ENCODE results near the gene PTPRM. TPM values are rescaled to one million over a fixed set of nuclear protein-coding genes. Genes with fewer than 3 reads are reported as not detected.

Gene PTPRM
- total and polyA plus RNA-seq, 3 donors from 2014 or later: 76.4 to 101 (median 94.6) TPM

GRCh38 chr18:7899078-7899477 lies 332.0 kb downstream of the PTPRM start:
- Histone ChIP-seq H3K27me3 (no peaks in the 10 kb centered on the region), H3K27ac (no peak overlapping the region), H3K4me1 (no peaks in the 10 kb centered on the region), H3K36me3 (ENCODE audit: low read depth, missing control alignments) (no peaks in the 10 kb centered on the region), H3K4me3 (no peak overlapping the region), H3K9me3 (no peaks in the 10 kb centered on the region)
- WGBS, 2 donors: 93 to 94% methylated on average over 5 of the region's 5 CpGs
- TF ChIP-seq POLR2A (IDR thresholded peaks at IDR 0.05): no peak
- no peak for TF ChIP-seq CTCF (IDR thresholded peaks at IDR 0.05)
- intact Hi-C loops (cut with DNase I; ENCODE audit: low total_unique reads): no loop called here
- no peak for DNase-seq

GRCh38 chr18:7900091-7900490 lies 333.0 kb downstream of the PTPRM start:
- H3K4me1 ChIP-seq: no peaks in the 10 kb centered on the region
- intact Hi-C loops (cut with DNase I; ENCODE audit: low total_unique reads): no loop called here
- H3K4me3 ChIP-seq: no peak overlapping the region
- 91% methylated on average over 5 of the region's 5 CpGs for WGBS, 2 donors
- no peak for TF ChIP-seq CTCF (IDR thresholded peaks at IDR 0.05)
- TF ChIP-seq POLR2A (IDR thresholded peaks at IDR 0.05): no peak
- DNase-seq: no peak
- H3K36me3 ChIP-seq (ENCODE audit: low read depth, missing control alignments): no peaks in the 10 kb centered on the region
- H3K27me3 ChIP-seq: no peaks in the 10 kb centered on the region
- no peaks in the 10 kb centered on the region for H3K9me3 ChIP-seq
- H3K27ac ChIP-seq: no peak overlapping the region

- no peak for TF ChIP-seq POLR2A (IDR thresholded peaks at IDR 0.05)
- TF ChIP-seq CTCF (IDR thresholded peaks at IDR 0.05): no peak
- DNase-seq: no peak
- intact Hi-C loops (cut with DNase I; ENCODE audit: low total_unique reads): no loop called here
- Histone ChIP-seq H3K4me1 (no peaks in the 10 kb centered on the region), H3K9me3 (no peaks in the 10 kb centered on the region), H3K27ac (no peak overlapping the region), H3K36me3 (ENCODE audit: low read depth, missing control alignments) (no peaks in the 10 kb centered on the region), H3K4me3 (no peak overlapping the region), H3K27me3 (no peaks in the 10 kb centered on the region)
- WGBS, 2 donors: 91 to 94% methylated on average over 1 of the region's 1 CpG
These were observed 334.5 kb downstream of the PTPRM start for GRCh38 chr18:7901657-7902056.

- DNase-seq: no peak
- no peak overlapping the region for H3K27ac ChIP-seq
- intact Hi-C loops (cut with DNase I; ENCODE audit: low total_unique reads): no loop called here
These were observed 335.3 kb downstream of the PTPRM start for GRCh38 chr18:7902399-7902839.

More at GRCh38 chr18:7902399-7902839, 335.3 kb downstream of the PTPRM start:
- no peaks in the 10 kb centered on the region for H3K9me3 ChIP-seq
- H3K4me3 ChIP-seq: no peak overlapping the region
- no peaks in the 10 kb centered on the region for H3K4me1 ChIP-seq
- 90 to 92% methylated on average over 5 of the region's 5 CpGs for WGBS, 2 donors
- H3K27me3 ChIP-seq: no peaks in the 10 kb centered on the region
- TF ChIP-seq CTCF (IDR thresholded peaks at IDR 0.05): no peak
- TF ChIP-seq POLR2A (IDR thresholded peaks at IDR 0.05): no peak
- H3K36me3 ChIP-seq (ENCODE audit: low read depth, missing control alignments): no peaks in the 10 kb centered on the region
